Adipocyte (in vitro differentiated cells): ENCODE measurements around the gene CLASP2.
A peak's percentile ranks its signal among the peaks of the same experiment; 100 is the strongest.
"Not testable (repeated sequence)": the region's sequence is repeated elsewhere in the genome, so short reads cannot be mapped to it uniquely, and the experiment has no call there.

Experiments used
- DNase-seq: peaks from one replicate; pipeline ENCODE4 v3.0.0-alpha.2; 2015; ENCODE audit warnings: low read depth
- H3K27me3 ChIP-seq: replicated peaks from 2 replicates; pipeline ENCODE4 v1.7.0; 2013; ENCODE audit warnings: mild to moderate bottlenecking, low read length, moderate library complexity; ENCODE audit not compliant: control insufficient read depth, insufficient read depth
- H3K36me3 ChIP-seq: 2 replicates; pipeline ENCODE4 v1.7.0; 2013; ENCODE audit warnings: low read length, mild to moderate bottlenecking, moderate library complexity; ENCODE audit not compliant: control insufficient read depth, insufficient read depth, severe bottlenecking
- H3K4me1 ChIP-seq: 2 replicates; pipeline ENCODE4 v1.7.0; 2013; ENCODE audit warnings: mild to moderate bottlenecking, low read length, moderate library complexity; ENCODE audit not compliant: control insufficient read depth, insufficient read depth
- H3K4me3 ChIP-seq: 2 replicates; pipeline ENCODE4 v1.7.0; 2013; ENCODE audit warnings: mild to moderate bottlenecking, low read length, moderate library complexity
- H3K9ac ChIP-seq: 2 replicates; pipeline ENCODE4 v1.7.0; 2013; ENCODE audit warnings: mild to moderate bottlenecking, low read length, moderate library complexity
- H3K9me3 ChIP-seq: 2 replicates; pipeline ENCODE4 v1.7.0; 2013; ENCODE audit warnings: mild to moderate bottlenecking, low read length, moderate library complexity; ENCODE audit not compliant: control insufficient read depth

CLASP2 gene

DNA sequence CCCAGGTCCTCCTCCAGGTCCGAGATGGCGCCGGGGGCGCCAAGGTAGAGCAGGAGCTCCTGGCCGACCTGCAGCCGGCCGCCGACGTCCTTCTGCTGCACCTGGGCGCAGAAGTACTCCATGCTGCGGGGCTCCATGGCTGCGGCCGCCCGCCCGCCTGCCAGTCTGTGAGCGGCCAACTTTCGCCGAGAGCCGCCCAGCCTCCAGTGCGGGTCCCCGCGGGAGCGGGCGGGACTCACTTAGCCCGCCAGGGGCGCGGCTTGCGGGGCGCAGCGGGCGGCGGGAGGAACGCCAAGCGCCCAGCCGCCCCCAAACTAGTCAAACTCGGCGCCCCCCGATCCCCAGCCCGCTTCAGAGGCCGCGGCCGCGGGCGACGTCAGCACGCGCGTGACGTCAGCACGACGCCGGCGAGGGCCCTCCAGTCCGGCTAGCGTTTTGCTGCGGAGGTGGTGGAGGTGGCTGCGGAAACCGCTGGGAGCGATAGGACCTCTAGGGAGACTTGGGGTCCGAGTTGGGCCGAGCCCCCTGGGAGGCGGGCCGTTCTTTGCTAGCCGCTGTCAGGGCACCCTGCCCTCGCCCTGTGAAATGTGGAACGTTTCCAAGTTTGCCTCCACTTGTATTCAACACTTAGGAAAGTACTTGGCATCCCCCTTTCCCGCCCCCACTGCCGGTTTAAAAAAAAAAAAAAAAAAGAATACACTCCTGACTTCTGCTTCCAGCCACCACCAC is at the start of gene CLASP2:
Gene CLASP2 (minus strand): TSS at position 389 of the 729 bp plus-strand sequence. CDS start 252 bp downstream, at position 137.
- Histone ChIP-seq H3K9me3 (no peaks in the 10 kb centered on the region), H3K4me1 (peaks cover 22% of the 10 kb centered on the region), H3K36me3 (no peaks in the 10 kb centered on the region), H3K27me3 (no peaks in the 10 kb centered on the region), H3K9ac (peak within 1 kb of the TSS; percentile 91), H3K4me3 (peak within 1 kb of the TSS; percentile 91)
- peak; percentile 94 for DNase-seq

DNA sequence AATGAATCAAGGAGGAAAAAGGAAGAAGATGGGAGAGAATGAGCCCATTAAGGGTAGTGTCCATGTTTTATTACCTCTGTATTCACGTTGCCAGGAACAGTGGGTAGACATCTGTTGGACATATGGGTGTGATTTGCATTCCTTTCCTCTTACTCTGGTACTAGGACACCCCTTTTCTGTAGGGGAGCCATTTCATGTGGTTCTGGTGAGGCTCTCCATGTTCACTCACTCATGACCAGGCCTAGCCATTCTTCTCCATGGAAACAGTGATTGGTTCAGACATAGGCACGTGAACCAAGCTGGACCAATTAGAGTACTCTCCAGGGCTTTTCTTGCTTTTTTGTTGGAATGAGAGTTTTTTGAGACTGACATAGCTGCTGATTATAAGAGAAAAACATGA is 40.8 kb upstream of the CLASP2 start:
- DNase-seq: no peak
- no peak overlapping the region for H3K9ac ChIP-seq
- H3K36me3 ChIP-seq: no peaks in the 10 kb centered on the region
- peaks cover 12% of the 10 kb centered on the region for H3K9me3 ChIP-seq
- no peaks in the 10 kb centered on the region for H3K4me1 ChIP-seq
- no peak overlapping the region for H3K4me3 ChIP-seq
- H3K27me3 ChIP-seq: no peaks in the 10 kb centered on the region

- DNase-seq: no peak
- Histone ChIP-seq H3K4me3 (no peak overlapping the region), H3K36me3 (no peaks in the 10 kb centered on the region), H3K9me3 (peaks cover 12% of the 10 kb centered on the region), H3K9ac (no peak overlapping the region), H3K4me1 (no peaks in the 10 kb centered on the region), H3K27me3 (no peaks in the 10 kb centered on the region)
Measured at GRCh38 chr3:33758281-33758680, 40.2 kb upstream of the CLASP2 start.

DNA sequence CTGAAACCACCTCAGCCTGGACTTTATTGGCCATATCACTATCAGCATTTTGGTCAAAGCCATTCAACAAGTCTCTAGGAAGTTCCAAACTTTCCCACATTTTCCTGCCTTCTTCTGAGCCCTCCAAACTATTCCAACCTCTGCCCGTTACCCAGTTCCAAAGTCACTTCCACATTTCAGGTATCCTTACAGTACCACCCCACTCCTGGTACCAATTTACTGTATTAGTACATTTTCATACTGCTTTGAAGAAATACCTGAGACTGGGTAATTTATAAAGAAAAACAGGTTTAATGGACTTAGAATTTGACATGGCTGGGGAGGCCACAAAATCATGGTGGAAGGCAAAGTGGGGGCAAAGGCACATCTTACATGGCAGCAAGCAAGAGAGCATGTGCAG is 36.3 kb upstream of the CLASP2 start:
- not testable (repeated sequence) for DNase-seq, H3K9ac ChIP-seq, H3K36me3 ChIP-seq, H3K27me3 ChIP-seq, H3K4me3 ChIP-seq
- H3K4me1 ChIP-seq: peaks cover 10% of the 10 kb centered on the region
- H3K9me3 ChIP-seq: peaks cover 12% of the 10 kb centered on the region

- no peaks in the 10 kb centered on the region for H3K27me3 ChIP-seq
- peaks cover 17% of the 10 kb centered on the region for H3K4me1 ChIP-seq
- H3K4me3 ChIP-seq: no peak overlapping the region
- H3K36me3 ChIP-seq: no peaks in the 10 kb centered on the region
- H3K9ac ChIP-seq: no peak overlapping the region
- peaks cover 12% of the 10 kb centered on the region for H3K9me3 ChIP-seq
- DNase-seq: peak; percentile 41
Measured at GRCh38 chr3:33751336-33751735, 33.3 kb upstream of the CLASP2 start.

DNA sequence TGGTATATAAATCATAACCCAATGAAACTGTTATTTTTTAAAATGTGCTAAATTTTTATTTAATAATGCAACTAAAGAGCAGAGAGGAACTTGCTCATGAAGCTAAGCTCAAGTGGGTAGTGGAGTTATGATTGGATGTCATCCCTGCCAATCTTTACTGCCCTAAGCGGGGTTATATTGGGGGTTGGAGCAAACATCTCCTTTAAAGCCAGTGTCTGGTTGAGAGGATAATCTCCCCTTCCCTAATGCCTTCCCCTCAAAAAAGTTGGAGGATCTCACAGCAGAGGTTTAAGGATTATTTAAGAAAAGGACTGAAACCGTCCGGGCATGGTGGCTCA is 32.1 kb upstream of the CLASP2 start:
- Histone ChIP-seq H3K27me3 (no peaks in the 10 kb centered on the region), H3K9ac (no peak overlapping the region), H3K36me3 (no peaks in the 10 kb centered on the region), H3K4me3 (no peak overlapping the region), H3K9me3 (peaks cover 11% of the 10 kb centered on the region), H3K4me1 (peaks cover 17% of the 10 kb centered on the region)
- no peak for DNase-seq

- H3K27me3 ChIP-seq: no peaks in the 10 kb centered on the region
- H3K36me3 ChIP-seq: no peaks in the 10 kb centered on the region
- no peak overlapping the region for H3K4me3 ChIP-seq
- H3K9ac ChIP-seq: no peak overlapping the region
- peaks cover 17% of the 10 kb centered on the region for H3K4me1 ChIP-seq
- peaks cover 6% of the 10 kb centered on the region for H3K9me3 ChIP-seq
- peak; percentile 67 for DNase-seq
Measured at GRCh38 chr3:33749546-33750210, 31.6 kb upstream of the CLASP2 start.

GRCh38 chr3:33746416-33747116 is 28.5 kb upstream of the CLASP2 start:
- Histone ChIP-seq H3K36me3 (no peaks in the 10 kb centered on the region), H3K9me3 (no peaks in the 10 kb centered on the region), H3K9ac (no peak overlapping the region), H3K27me3 (no peaks in the 10 kb centered on the region), H3K4me3 (no peak overlapping the region), H3K4me1 (peaks cover 17% of the 10 kb centered on the region)
- no peak for DNase-seq

DNA sequence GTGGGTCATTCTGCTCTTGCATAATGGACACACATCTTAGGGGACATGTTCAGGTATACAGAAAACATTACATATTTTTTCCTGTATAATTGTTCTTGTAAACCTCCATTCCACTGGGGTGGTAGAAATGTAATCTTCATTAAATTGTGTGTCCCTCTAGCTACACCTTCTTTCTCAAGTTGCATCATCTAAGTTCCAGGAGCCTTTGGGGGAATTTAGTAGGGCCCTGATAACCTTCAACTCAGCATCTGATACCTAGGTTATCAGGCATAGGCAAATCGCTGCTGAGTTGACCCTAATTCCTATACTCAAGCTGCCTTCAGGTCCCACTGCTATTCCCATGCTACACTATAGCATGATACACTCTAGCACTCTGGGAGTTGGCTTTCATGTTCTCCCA is 19.1 kb upstream of the CLASP2 start:
- Histone ChIP-seq H3K4me3 (no peak overlapping the region), H3K9ac (no peak overlapping the region), H3K9me3 (peaks cover 6% of the 10 kb centered on the region), H3K27me3 (peaks cover 7% of the 10 kb centered on the region), H3K4me1 (no peaks in the 10 kb centered on the region), H3K36me3 (no peaks in the 10 kb centered on the region)
- no peak for DNase-seq

DNA sequence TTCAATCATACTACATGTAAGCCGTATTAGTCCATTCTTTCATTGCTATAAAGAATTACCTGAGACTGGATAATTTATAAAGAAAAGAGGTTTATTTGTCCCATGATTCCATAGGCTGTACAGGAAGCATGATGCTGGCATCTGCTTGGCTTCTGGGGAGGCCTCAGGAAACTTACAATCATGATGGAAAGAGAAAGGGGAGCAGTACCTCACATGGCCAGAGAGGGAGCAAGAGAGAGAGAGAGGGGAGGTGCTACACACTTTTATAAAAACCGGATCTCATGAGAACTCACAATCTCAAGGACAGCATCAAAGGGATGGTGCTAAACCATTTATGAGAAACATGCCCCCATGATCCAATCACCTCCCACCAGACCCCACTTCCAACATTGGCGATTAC is 14.3 kb upstream of the CLASP2 start:
- Histone ChIP-seq H3K4me3 (no peak overlapping the region), H3K27me3 (peaks cover 7% of the 10 kb centered on the region), H3K36me3 (no peaks in the 10 kb centered on the region), H3K9ac (no peak overlapping the region), H3K9me3 (peaks cover 10% of the 10 kb centered on the region), H3K4me1 (no peaks in the 10 kb centered on the region)
- no peak for DNase-seq

GRCh38 chr3:33729993-33730392 is 11.9 kb upstream of the CLASP2 start:
- Histone ChIP-seq H3K4me1 (no peaks in the 10 kb centered on the region), H3K9ac (no peak overlapping the region), H3K4me3 (no peak overlapping the region), H3K36me3 (no peaks in the 10 kb centered on the region), H3K27me3 (no peaks in the 10 kb centered on the region), H3K9me3 (peaks cover 10% of the 10 kb centered on the region)
- DNase-seq: no peak
